Activated effector memory CD4-positive, alpha-beta T cell treated with Interleukin-2 at 50 U/mL for 16 hours (primary cell): ENCODE data around the gene ERMARD.

ENCODE experiments used
- DNase-seq: peaks from one replicate; pipeline ENCODE4 v3.0.0-alpha.2; 2020

ERMARD gene

DNA sequence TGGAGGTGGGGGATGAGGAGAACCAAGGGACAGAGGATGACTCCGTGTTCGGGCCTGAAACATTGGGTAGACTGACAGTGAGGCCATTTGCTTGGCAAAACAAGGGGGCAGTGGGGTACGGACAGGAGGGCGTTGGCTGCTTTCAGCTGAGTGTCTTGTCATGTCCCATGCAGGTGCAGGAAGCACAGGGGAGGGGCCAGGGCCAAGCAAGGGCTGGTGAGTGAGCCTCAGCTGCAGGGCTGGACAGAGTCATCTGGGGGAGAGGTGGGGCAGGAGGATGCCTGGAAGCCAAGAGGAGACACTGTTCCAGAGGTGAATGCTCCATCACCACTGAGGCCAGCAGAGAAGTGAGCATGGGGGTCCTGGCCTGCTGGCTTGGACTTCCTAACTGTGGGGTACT is 78.4 kb downstream of the ERMARD start:
- DNase-seq, result no peak

DNA sequence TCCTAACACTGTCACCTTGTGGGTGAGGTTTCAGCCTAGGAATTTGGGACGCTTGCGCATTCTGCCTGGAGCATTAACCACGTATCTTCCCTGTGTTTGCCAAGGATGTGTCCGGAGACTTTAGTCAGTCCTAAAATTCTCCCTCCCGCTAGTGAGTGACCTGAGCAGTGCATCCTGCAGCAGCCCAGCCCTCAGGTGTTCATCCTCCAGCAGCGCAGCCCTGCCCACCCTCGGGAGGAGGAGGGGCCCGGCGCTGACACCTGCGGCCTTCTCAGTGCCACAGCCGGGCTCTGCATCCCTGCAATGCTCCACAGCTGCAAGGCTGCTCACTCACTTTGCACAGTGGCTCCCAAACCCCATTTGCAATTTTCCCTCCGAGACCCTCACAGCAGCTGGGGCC is 79.5 kb downstream of the ERMARD start:
- DNase-seq, result no peak
